Epithelial cell of prostate (primary cell): ENCODE measurements around the gene PTRH2.
"Not testable (repeated sequence)": the region's sequence is repeated elsewhere in the genome, so short reads cannot be mapped to it uniquely, and the experiment has no call there.

Source experiments
- DNase-seq: peaks from one replicate; pipeline ENCODE4 v3.0.0-alpha.2; 2011; ENCODE audit warnings: low read depth, low spot score
- H3K27ac ChIP-seq: fragments of 450-650 bp; 2 replicates; pipeline ENCODE4 v1.5.1; 2017; ENCODE audit warnings: mild to moderate bottlenecking

Gene PTRH2

GRCh38 chr17:59707149-59707970 lies at the start of gene PTRH2, which contains the start of gene VMP1:
Gene PTRH2, minus strand, starts transcription at chr17:59707430. Its CDS starts 9,452 bp downstream, at chr17:59697978.
Gene VMP1, plus strand, starts transcription at chr17:59707654. Its CDS starts 23,793 bp downstream, at chr17:59731447.
- peak within 1 kb of the TSS; percentile 91 for H3K27ac ChIP-seq
- DNase-seq, result peak; percentile 99

DNA sequence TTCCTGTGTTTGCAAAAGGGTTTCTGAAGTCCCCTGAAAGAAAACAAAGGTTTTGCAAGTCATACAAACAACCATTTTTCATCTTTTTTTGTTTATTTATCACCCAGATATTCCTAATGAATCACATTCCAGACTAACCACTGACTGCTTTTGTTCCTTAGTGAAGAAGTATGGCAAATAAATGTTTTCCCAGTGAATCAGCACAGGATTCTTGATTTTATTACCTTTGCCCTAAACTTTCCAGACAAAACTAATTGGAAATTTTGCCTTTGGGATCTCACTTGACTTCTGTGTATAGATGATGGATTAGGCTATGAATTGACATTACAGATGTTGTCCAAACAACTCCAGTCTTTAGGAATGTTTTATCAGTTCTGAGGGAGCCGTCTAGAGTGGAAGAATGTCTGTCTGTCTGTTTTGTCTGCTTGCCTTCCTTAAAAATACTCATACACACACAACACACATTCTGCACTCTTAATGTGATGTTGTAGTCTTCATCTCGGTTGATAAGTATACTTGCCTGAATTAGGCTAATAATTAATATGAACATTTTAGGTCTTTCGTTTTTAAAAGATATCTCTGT lies 49.1 kb upstream of the PTRH2 start:
- peak; percentile 20 for DNase-seq
- H3K27ac ChIP-seq, result peak overlapping the region; percentile 94

GRCh38 chr17:59755069-59755468 lies 47.8 kb upstream of the PTRH2 start:
- peak overlapping the region; percentile 94 for H3K27ac ChIP-seq
- not testable (repeated sequence) for DNase-seq

DNA sequence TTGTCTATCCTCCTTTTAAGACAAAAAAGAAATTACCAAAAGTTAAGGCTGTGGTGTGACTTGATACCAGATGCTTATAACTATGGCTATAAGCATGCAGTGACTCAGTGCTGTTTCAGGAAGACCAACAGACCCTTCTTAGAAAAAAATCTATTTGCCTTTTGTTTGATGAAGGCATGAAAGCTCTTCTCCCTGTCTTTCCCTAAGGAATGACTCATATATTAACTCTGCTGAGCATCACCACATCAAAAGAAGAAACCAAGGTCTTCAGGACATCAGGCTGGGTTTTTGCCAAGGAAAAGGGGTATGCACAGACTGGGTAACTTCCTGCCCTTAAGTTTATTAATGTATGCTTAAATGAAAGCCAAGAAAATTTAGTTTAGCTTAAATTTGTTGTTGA lies 47.3 kb upstream of the PTRH2 start:
- peak; percentile 91 for DNase-seq
- peak overlapping the region; percentile 94 for H3K27ac ChIP-seq

GRCh38 chr17:59753522-59754467 lies 46.6 kb upstream of the PTRH2 start:
- H3K27ac ChIP-seq, result peak overlapping the region; percentile 94
- peak; percentile 48 for DNase-seq

GRCh38 chr17:59752922-59753321 lies 45.7 kb upstream of the PTRH2 start:
- peak overlapping the region; percentile 94 for H3K27ac ChIP-seq

DNA sequence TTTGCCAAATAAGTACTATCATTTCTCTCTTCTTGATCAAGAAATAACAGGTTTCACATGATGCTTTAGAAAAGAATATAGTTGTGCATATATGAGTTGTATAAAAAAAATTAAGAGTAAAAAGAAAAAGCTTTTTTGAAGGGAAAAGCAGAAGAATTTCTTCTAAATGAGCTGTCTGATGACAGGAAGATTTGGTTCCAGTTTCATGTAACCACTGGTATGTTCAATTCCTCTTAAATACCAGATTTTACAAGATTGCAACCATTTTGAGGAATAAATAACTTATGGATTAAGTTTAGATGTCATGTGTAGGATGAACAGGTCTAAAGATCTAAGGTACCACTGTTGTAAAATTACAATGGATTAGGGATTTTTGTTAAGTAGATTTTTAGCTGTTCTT lies 45.2 kb upstream of the PTRH2 start:
- DNase-seq, result no peak
- H3K27ac ChIP-seq, result peak overlapping the region; percentile 94

More at GRCh38 chr17:59752922-59753321, 45.7 kb upstream of the PTRH2 start:
- no peak for DNase-seq

DNA sequence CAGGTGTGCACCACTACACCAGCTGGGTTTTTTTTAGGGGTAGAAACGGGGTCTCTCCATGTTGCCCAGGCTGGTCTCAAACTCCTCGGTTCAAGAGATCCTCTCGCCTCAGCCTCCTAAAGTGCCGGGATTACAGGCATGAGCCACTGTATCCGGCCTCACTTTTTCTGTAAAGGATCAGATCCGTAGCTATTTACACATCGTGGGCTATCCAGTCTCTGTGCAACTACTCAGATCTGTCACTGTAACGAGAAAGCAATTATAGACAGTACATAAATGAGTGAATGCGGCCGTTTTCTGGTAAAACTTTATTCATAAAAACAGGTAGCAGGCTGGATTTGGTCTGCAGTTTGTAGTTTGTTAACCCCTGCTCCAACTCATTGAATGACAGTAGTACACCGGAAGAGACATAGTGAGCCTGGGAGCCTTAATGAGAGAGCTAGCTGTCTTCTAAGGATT lies 44.8 kb upstream of the PTRH2 start:
- no peak for DNase-seq

GRCh38 chr17:59748591-59748990 lies 41.4 kb upstream of the PTRH2 start:
- DNase-seq, result no peak
- no peak overlapping the region for H3K27ac ChIP-seq

More for the DNA sequence above, 44.8 kb upstream of the PTRH2 start:
- H3K27ac ChIP-seq, result peak overlapping the region; percentile 94

- no peak for DNase-seq
These were observed 39.7 kb upstream of the PTRH2 start for GRCh38 chr17:59746849-59747445.

DNA sequence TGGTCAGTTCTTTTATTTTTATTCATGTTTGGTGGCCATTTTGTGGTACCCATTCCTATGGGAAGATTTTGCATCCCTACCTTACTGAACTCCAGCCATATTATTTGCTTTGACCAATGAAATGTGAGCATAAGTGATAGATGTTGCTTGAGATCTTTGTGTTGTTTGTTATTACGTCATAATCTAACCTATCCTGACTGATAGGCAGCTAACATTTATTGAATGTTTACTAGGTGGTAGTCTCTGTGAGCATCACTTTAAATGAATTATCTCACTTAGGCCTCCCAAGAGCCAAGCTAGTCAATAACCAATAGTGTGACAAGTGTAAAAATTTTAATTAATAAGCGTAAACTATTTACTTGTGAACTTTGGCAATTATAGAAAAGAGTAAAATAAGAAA lies 37.8 kb upstream of the PTRH2 start:
- DNase-seq, result no peak
- no peak overlapping the region for H3K27ac ChIP-seq

More at GRCh38 chr17:59746849-59747445, 39.7 kb upstream of the PTRH2 start:
- no peak overlapping the region for H3K27ac ChIP-seq

DNA sequence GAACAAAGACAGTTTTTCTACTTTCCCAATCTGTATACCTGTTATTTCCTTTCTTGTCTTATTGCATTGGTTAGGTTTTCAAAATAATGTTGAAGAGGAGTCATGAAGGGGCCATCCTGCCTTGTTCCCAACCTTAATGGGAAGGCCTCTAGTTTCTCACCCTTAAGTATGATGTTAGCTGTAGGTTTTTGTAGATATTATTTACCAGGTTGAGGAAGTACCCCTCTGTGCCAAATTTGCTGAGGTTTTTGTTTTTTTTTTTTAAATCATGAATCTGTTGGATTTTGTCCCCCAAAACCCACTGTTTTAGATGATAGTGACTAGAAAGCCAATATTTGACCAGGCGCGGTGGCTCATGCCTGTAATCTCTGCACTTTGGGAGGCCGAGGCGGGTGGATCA lies 36.6 kb upstream of the PTRH2 start:
- no peak for DNase-seq
- no peak overlapping the region for H3K27ac ChIP-seq

- H3K27ac ChIP-seq, result no peak overlapping the region
- no peak for DNase-seq
These were observed 30.1 kb upstream of the PTRH2 start for GRCh38 chr17:59737324-59737723.

DNA sequence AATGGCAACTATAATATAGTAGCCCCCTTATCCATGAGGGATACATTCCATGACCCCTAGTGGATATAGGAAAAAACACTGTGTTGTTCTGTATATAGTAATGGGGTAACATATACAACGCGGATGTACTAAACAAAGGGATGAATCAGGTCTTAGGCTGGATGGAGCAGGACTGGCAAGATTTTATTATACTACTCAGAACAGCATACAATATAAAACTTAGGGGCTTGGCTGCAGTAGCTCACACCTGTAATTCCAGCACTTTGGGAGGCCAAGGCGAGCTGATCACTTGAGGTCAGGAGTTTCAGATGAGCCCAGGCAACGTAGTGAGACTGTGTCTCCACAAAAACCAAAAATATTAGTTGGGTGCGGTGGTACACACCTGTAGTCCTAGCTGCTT lies 27.0 kb upstream of the PTRH2 start:
- no peak overlapping the region for H3K27ac ChIP-seq
- DNase-seq, result no peak

DNA sequence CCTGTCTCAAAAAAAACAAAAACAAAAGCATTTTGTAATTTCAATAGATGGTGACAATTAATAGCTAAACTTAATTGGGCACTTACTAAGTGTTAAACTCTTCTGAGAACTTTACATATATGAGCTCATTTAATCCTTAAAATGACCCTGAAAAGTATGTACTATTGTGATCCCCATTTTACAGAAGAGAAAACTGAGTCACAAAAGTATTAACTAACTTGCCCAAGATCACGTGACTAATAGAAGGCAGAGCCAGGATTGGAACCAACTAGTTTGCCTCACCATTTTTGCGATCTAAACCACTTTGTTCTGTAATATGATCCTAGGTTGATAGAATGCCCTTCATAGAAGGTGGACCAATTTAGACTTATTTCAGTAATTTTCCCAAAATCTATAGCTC lies 26.5 kb upstream of the PTRH2 start:
- H3K27ac ChIP-seq, result no peak overlapping the region
- DNase-seq, result no peak

- DNase-seq, result no peak
- H3K27ac ChIP-seq, result no peak overlapping the region
These were observed 23.1 kb upstream of the PTRH2 start for GRCh38 chr17:59730268-59730834.

DNA sequence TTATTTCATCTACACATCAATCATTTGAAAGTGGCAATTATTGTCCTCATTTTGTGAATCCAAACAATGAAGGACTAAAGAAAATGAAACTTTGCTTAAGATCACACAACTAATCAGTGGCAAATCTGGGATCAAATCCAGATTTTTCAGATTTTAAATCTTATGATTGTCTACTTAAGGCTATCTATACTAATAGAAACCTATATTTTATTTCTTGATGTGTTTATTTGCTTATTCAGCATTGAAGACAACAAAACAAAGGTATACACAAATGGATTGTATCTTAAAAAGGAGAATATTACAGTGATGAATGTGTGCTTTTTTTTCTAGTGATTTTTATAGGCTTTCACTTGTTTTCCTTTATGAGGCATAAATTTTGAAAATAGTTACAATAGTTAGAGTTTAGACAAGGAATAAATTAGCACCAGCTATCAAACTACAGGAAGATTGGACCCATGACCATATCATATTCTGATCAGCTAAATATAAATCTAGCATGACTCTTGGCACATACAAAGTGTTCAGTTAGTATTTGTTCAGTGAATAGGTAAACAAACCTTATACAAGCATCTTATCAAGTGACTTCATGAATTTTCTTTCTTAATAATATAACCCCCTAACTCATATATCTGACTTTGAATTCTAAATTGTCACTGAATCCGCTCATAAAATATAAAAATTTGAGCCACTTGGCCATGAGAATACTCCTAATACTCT lies 20.7 kb upstream of the PTRH2 start:
- DNase-seq, result no peak
- no peak overlapping the region for H3K27ac ChIP-seq

DNA sequence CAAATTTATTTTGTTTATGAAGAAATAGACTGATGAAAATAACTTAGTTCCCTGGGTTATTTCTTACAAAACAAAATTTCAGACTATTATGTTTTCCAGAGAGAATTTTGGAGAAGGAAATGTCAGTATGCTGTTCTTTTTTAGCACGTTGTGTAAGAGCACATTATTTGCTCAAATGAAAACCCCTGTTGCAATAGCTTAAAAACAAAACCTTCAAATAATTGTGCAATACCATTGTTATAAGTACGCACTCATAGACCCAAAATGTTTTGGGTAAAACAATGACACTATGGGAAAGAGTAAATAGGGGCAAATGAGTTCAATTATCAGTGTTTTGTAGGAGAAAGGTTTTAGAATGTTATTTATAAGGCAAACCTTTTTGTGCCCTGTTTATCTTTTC lies 18.5 kb upstream of the PTRH2 start:
- DNase-seq, result no peak
- no peak overlapping the region for H3K27ac ChIP-seq

DNA sequence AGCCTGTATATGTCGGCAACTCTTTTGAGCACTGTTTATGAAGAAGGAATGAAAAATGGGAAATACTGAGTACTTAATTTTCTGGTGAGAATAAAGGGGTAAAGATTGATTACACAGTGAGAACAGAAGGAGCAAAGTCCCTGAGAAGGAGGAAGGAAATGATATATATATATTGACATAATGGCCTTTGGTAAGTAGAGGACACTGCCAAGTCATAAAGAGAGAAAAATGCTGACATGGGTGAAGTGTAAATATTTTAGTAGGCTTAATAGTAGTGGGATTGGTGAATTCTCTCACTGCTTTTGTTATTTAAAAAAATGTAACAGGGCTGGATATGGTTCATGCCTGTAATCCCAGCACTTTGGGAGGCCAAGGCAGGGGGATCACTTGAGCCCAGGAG lies 16.4 kb upstream of the PTRH2 start:
- DNase-seq, result no peak
- H3K27ac ChIP-seq, result no peak overlapping the region
